PC-9 (cell line): ENCODE measurements around the gene MED6. TPM values are rescaled to one million over a fixed set of nuclear protein-coding genes. Genes with fewer than 3 reads are reported as not detected.

Source experiments
- BruUV-seq: library from RNA; stranded (reverse); fragments of 400-500 nt; replicated peaks from 2 replicates; lab custom pipeline; 2021; lab: Mats Ljungman, UMichigan
- CTCF ChIA-PET: fragments of 300-600 bp; sonication (Branson Sonifier 250); formaldehyde crosslinking; loops from one replicate; lab custom pipeline; 2022; ENCODE audit warnings: antibody characterized with exemption; lab: Charles Lee
- POLR2A ChIA-PET: fragments of 300-600 bp; sonication (Branson Sonifier 250); formaldehyde crosslinking; loops from one replicate; lab custom pipeline; 2022; ENCODE audit warnings: antibody characterized with exemption; ENCODE audit not compliant: unreplicated experiment; lab: Charles Lee
- DNase-seq, 2 experiments: peaks; one replicate each; pipeline versions ENCODE4 v3.0.0 to v3.0.0-alpha.2; 2015 to 2022; ENCODE audit warnings: mixed read lengths in 1 of 2
- H2AFZ ChIP-seq: fragments of 200-600 bp; sonication (generic); 2 replicates; pipeline ENCODE4 v1.8.1; 2017; ENCODE audit warnings: antibody characterized with exemption
- H3F3A ChIP-seq: fragments of 200-600 bp; sonication (generic); 2 replicates; pipeline ENCODE4 v1.8.1; 2017; ENCODE audit warnings: antibody characterized with exemption, mild to moderate bottlenecking, low read depth; ENCODE audit not compliant: insufficient read depth
- H3K27ac ChIP-seq: fragments of 200-600 bp; sonication (generic); 2 replicates; pipeline ENCODE4 v1.6.1; 2016; ENCODE audit warnings: mixed run types
- H3K27me3 ChIP-seq: fragments of 200-600 bp; sonication (generic); 2 replicates; pipeline ENCODE4 v1.6.1; 2016; ENCODE audit warnings: low read depth, mixed run types; ENCODE audit not compliant: insufficient read depth
- H3K36me3 ChIP-seq: fragments of 200-600 bp; sonication (generic); 2 replicates; pipeline ENCODE4 v1.6.1; 2016; ENCODE audit warnings: low read depth, mixed run types
- H3K4me1 ChIP-seq: fragments of 200-600 bp; sonication (generic); replicated peaks from 2 replicates; pipeline ENCODE4 v1.6.1; 2016; ENCODE audit warnings: mixed run types; ENCODE audit not compliant: insufficient read depth
- H3K4me2 ChIP-seq: fragments of 200-600 bp; sonication (generic); 2 replicates; pipeline ENCODE4 v1.6.1; 2017; ENCODE audit warnings: mixed run types
- H3K4me3 ChIP-seq: fragments of 200-600 bp; sonication (generic); 2 replicates; pipeline ENCODE4 v1.6.1; 2016; ENCODE audit warnings: mixed run types
- H3K79me2 ChIP-seq: fragments of 200-600 bp; sonication (generic); 2 replicates; pipeline ENCODE4 v1.6.1; 2017; ENCODE audit warnings: low read depth, mixed run types
- H3K9me2 ChIP-seq: fragments of 200-600 bp; sonication (generic); 2 replicates; pipeline ENCODE4 v1.8.1; 2017; ENCODE audit warnings: mild to moderate bottlenecking; ENCODE audit not compliant: insufficient read depth
- H3K9me3 ChIP-seq: fragments of 200-600 bp; sonication (generic); 2 replicates; pipeline ENCODE4 v1.8.1; 2016; ENCODE audit warnings: low read depth; ENCODE audit not compliant: insufficient read depth
- H4K20me1 ChIP-seq: fragments of 200-600 bp; sonication (generic); 2 replicates; pipeline ENCODE4 v1.8.1; 2017; ENCODE audit not compliant: insufficient read depth
- EZH2 ChIP-seq: fragments of 200-600 bp; sonication (generic); IDR thresholded peaks from 2 replicates; pipeline ENCODE4 v1.8.0; 2017; ENCODE audit warnings: antibody characterized with exemption, low read depth
- intact Hi-C: fragments of 100-400 bp; cut with micrococcal nuclease; formaldehyde crosslinking; loops from one replicate; pipeline ENCODE4 v1.10.0; 2022; ENCODE audit not compliant: unreplicated experiment
- total RNA-seq: library from RNA; stranded (reverse); gene quantifications from 2 replicates; pipeline ENCODE4 v1.2.3, GENCODE V29; 2021
- TF ChIP-seq, protein P1 (sequence below): fragments of 200-600 bp; sonication (generic); conservative IDR thresholded peaks from 2 replicates; pipeline ENCODE4 v1.6.1; 2017; ENCODE audit warnings: mixed run types, antibody characterized with exemption, mild to moderate bottlenecking, moderate library complexity

The MED6 gene
- total RNA-seq, 1 experiment from 2014 or later: 58.2 TPM

- no peak for DNase-seq
- no peak overlapping the region for H3K27ac ChIP-seq
- H3K27me3 ChIP-seq: no peaks in the 10 kb centered on the region
- peaks cover 9% of the 10 kb centered on the region for H3K4me1 ChIP-seq
- H3K4me2 ChIP-seq: no peak overlapping the region
- H2AFZ ChIP-seq: no peak overlapping the region
- CTCF ChIA-PET: no interaction called here
- TF ChIP-seq, protein P1, sequence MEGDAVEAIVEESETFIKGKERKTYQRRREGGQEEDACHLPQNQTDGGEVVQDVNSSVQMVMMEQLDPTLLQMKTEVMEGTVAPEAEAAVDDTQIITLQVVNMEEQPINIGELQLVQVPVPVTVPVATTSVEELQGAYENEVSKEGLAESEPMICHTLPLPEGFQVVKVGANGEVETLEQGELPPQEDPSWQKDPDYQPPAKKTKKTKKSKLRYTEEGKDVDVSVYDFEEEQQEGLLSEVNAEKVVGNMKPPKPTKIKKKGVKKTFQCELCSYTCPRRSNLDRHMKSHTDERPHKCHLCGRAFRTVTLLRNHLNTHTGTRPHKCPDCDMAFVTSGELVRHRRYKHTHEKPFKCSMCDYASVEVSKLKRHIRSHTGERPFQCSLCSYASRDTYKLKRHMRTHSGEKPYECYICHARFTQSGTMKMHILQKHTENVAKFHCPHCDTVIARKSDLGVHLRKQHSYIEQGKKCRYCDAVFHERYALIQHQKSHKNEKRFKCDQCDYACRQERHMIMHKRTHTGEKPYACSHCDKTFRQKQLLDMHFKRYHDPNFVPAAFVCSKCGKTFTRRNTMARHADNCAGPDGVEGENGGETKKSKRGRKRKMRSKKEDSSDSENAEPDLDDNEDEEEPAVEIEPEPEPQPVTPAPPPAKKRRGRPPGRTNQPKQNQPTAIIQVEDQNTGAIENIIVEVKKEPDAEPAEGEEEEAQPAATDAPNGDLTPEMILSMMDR: no peak
- no peak for TF ChIP-seq EZH2
- peaks cover 43% of the 10 kb centered on the region for H3K79me2 ChIP-seq
- POLR2A ChIA-PET: no interaction called here
- H3F3A ChIP-seq: no peaks in the 10 kb centered on the region; the same call in 1 of the 2 replicates
- H3K9me2 ChIP-seq: no peaks in the 10 kb centered on the region
- BruUV-seq: no TSS peak
- intact Hi-C loops: no loop called here
- no peak overlapping the region for H3K4me3 ChIP-seq
- H3K36me3 ChIP-seq: peaks cover 56% of the 10 kb centered on the region
- peaks cover 48% of the 10 kb centered on the region for H4K20me1 ChIP-seq
- H3K9me3 ChIP-seq: no peaks in the 10 kb centered on the region
These were observed 6.0 kb downstream of the MED6 start for GRCh38 chr14:70594461-70594860.

GRCh38 chr14:70585231-70585630, 15.2 kb downstream of the MED6 start:
- CTCF ChIA-PET: no interaction called here
- intact Hi-C loops: no loop called here
- Histone ChIP-seq H3K4me2 (no peak overlapping the region), H3K36me3 (peaks cover 55% of the 10 kb centered on the region), H3K79me2 (no peaks in the 10 kb centered on the region), H3K4me1 (no peaks in the 10 kb centered on the region), H2AFZ (no peak overlapping the region), H3K27ac (no peak overlapping the region), H3K27me3 (no peaks in the 10 kb centered on the region), H3F3A (no peaks in the 10 kb centered on the region), H4K20me1 (peaks cover 3% of the 10 kb centered on the region; the same call in 1 of the 2 replicates), H3K4me3 (no peak overlapping the region), H3K9me2 (no peaks in the 10 kb centered on the region), H3K9me3 (no peaks in the 10 kb centered on the region)
- POLR2A ChIA-PET: interaction anchor here (0.7 kb wide), 1 partner anchor 226 kb away, joined by 14 read pairs; the partner anchor contains the start of gene COX16
- no peak for DNase-seq
- BruUV-seq: no TSS peak
- no peak for TF ChIP-seq EZH2

DNA sequence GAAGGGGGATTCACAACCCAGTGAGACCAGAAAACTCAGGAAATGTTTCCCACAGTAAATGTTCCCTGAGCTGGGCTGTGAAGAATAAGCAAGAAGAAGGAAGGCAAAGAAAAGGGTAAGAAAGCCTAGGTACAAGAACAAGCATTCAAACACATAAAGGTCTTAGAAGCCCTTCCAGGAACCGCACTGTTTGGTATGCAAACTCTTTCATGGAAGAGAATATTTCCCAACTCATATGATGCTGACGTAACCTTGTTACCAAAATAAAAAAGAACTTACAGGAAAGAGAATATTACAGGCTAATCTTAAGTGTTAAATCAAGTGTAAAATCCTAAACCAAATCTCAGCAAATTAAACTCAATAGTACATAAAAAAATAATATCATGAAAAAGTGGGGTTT, 23.6 kb downstream of the MED6 start:
- intact Hi-C loops: no loop called here
- H3K4me3 ChIP-seq: no peak overlapping the region
- 0 out of 2 replicates have a peak, but pooled peaks cover 8% of the 10 kb centered on the region for H3K36me3 ChIP-seq
- no peaks in the 10 kb centered on the region for H4K20me1 ChIP-seq
- no peak for DNase-seq
- CTCF ChIA-PET: no interaction called here
- H3K79me2 ChIP-seq: no peaks in the 10 kb centered on the region
- POLR2A ChIA-PET: no interaction called here
- no peaks in the 10 kb centered on the region; the same call in 1 of the 2 replicates for H3K9me2 ChIP-seq
- no peaks in the 10 kb centered on the region for H3K27me3 ChIP-seq
- no peak overlapping the region for H3K4me2 ChIP-seq
- TF ChIP-seq EZH2: no peak
- TF ChIP-seq, protein P1: no peak
- H3K27ac ChIP-seq: no peak overlapping the region
- BruUV-seq: no TSS peak
- no peaks in the 10 kb centered on the region for H3K4me1 ChIP-seq
- H3K9me3 ChIP-seq: no peaks in the 10 kb centered on the region
- H3F3A ChIP-seq: no peaks in the 10 kb centered on the region
- no peak overlapping the region for H2AFZ ChIP-seq

DNA sequence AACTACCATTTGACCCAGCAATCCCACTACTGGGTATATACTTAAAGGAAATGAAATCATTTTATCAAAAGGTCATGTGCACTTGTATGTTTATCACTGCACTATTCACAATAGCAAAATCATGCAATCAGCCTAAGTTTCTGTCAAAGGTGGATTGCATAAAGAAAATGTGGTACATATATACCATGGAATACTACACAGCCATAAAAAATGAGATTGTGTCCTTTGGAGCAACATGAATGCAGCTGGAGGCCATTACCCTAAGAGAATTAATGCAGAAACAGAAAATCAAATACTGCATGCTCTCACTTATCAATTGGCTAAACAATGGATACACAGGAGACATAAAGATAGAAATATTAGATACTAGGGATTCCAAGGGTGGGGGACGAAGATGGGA, 27.4 kb downstream of the MED6 start:
- H3K79me2 ChIP-seq: no peaks in the 10 kb centered on the region
- H3K4me3 ChIP-seq: no peak overlapping the region
- no peaks in the 10 kb centered on the region for H3F3A ChIP-seq
- H3K36me3 ChIP-seq: no peaks in the 10 kb centered on the region
- no peak for DNase-seq
- POLR2A ChIA-PET: no interaction called here
- CTCF ChIA-PET: no interaction called here
- H3K4me2 ChIP-seq: no peak overlapping the region
- no peak overlapping the region for H2AFZ ChIP-seq
- no peaks in the 10 kb centered on the region; the same call in 1 of the 2 replicates for H3K9me2 ChIP-seq
- H4K20me1 ChIP-seq: peaks cover 4% of the 10 kb centered on the region; the same call in 1 of the 2 replicates
- no TSS peak for BruUV-seq
- intact Hi-C loops: no loop called here
- H3K4me1 ChIP-seq: no peaks in the 10 kb centered on the region
- TF ChIP-seq EZH2: no peak
- TF ChIP-seq, protein P1: no peak
- no peaks in the 10 kb centered on the region for H3K9me3 ChIP-seq
- H3K27me3 ChIP-seq: no peaks in the 10 kb centered on the region
- no peak overlapping the region for H3K27ac ChIP-seq
